PFSK-1 (cell line): ENCODE results near the gene DYDC2.

Source experiments
- POLR2AphosphoS5 ChIP-seq: IDR thresholded peaks from 2 replicates; pipeline ENCODE4 v1.6.1; 2012; ENCODE audit warnings: low read depth, mild to moderate bottlenecking, control low read depth, low read length, moderate library complexity
- SIN3A ChIP-seq: IDR thresholded peaks from 2 replicates; pipeline ENCODE4 v1.6.1; 2012; ENCODE audit warnings: mild to moderate bottlenecking, low read length, moderate library complexity, borderline replicate concordance; ENCODE audit not compliant: insufficient read depth

- TF ChIP-seq SIN3A (no peak), POLR2AphosphoS5 (no peak)
Observed at GRCh38 chr10:80412486-80412885, 55.9 kb downstream of the DYDC2 start.
